Right lobe of liver (tissue), 4 donors: Measurements from ENCODE around the gene NOS3.

Source experiments
- CTCF ChIP-seq, 4 donors: fragments of 200-600 bp in 3 of 4; fragments of 450-650 bp in 1 of 4; IDR thresholded peaks; one replicate each; pipeline versions ENCODE4 v1.5.1 to v1.8.0; 2016 to 2022; ENCODE audit warnings: antibody characterized with exemption in 4 of 4, mild to moderate bottlenecking in 2 of 4
- POLR2A ChIP-seq: fragments of 450-650 bp; IDR thresholded peaks from one replicate; pipeline ENCODE4 v1.6.1; 2017; ENCODE audit warnings: antibody characterized with exemption, mild to moderate bottlenecking
- donor health status: DM: no; HTN: no; CAD: no.
- donor health status: DM: no; HTN: no; CAD: no.
- donor health status: DM: no; HTN: yes; CAD: no.

DNA sequence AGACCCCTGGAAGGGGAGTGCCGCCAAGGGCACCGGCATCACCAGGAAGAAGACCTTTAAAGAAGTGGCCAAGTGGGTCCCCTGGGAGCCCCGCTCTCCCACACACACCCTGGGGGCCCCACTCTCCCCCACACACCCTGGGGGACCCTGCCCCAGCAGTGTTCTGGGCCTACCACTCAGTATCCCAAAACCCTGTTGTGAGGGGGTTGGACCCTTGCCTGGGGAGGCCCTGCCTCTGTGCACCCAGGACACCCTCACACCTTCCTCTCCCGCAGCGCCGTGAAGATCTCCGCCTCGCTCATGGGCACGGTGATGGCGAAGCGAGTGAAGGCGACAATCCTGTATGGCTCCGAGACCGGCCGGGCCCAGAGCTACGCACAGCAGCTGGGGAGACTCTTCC is 10.7 kb downstream of the NOS3 start:
- TF ChIP-seq CTCF (IDR thresholded peaks at IDR 0.05): no peak
- no peak for TF ChIP-seq POLR2A
